ENCODE measurements around the gene FAM210B.

The FAM210B gene

GRCh38 chr20:56360133-56360907, 1.5 kb downstream of the FAM210B start:
- peak overlapping the region; percentile 92 for H3K4me3 ChIP-seq (ENCODE audit: low read depth, low read length)

DNA sequence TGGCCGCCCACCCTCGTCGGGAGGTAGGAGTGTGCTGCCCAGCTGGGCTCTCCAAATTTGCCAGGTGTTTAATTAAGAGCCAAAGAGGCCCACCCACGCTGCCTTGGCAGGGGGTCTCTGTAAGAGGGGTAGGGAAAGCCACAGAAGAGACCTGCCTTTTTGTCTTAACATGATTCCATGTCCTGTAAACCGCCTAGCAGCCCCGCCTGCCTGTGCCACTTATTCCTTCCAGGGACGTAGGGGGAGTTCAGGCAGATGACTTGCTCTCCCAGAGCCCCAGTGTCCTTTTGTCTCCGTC, 2.1 kb downstream of the FAM210B start:
- no peak overlapping the region for H3K4me3 ChIP-seq (ENCODE audit: low read depth, low read length)
- DNase-seq (ENCODE audit: low read depth) = no peak
- no peak for TF ChIP-seq CTCF (IDR thresholded peaks at IDR 0.05; ENCODE audit: control insufficient read depth, extremely low read depth, insufficient read depth)

More at GRCh38 chr20:56360133-56360907, 1.5 kb downstream of the FAM210B start:
- no peak for DNase-seq (ENCODE audit: low read depth)
- no peak; the same call in 1 of the 2 replicates for TF ChIP-seq CTCF (IDR thresholded peaks at IDR 0.05; ENCODE audit: control insufficient read depth, extremely low read depth, insufficient read depth)

DNA sequence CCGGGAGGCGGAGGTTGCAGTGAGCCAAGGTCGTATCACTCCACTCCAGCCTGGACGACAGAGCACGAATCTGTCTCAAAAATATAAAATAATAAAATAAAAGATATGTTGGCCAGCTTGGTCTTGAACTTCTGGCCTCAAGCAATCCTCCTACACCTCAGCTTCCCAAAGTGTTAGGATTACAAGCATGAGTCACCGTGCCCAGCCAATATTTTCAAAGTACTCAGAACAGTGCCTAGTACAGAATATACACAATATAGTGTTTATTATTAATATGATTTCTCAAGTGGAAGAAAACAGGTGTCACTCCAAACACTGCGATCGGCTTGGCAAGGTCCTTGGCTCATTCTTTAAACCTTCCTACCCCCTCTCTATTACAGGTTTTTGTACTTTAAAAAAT, 3.1 kb downstream of the FAM210B start:
- TF ChIP-seq CTCF (IDR thresholded peaks at IDR 0.05; ENCODE audit: control insufficient read depth, extremely low read depth, insufficient read depth) = no peak
- DNase-seq (ENCODE audit: low read depth) = no peak
- no peak overlapping the region for H3K4me3 ChIP-seq (ENCODE audit: low read depth, low read length)

- TF ChIP-seq CTCF (IDR thresholded peaks at IDR 0.05; ENCODE audit: control insufficient read depth, extremely low read depth, insufficient read depth) = no peak
- H3K4me3 ChIP-seq (ENCODE audit: low read depth, low read length) = no peak overlapping the region
- DNase-seq (ENCODE audit: low read depth) = no peak
These were observed 4.1 kb downstream of the FAM210B start for GRCh38 chr20:56362833-56363413.

- no peak for TF ChIP-seq CTCF (IDR thresholded peaks at IDR 0.05; ENCODE audit: control insufficient read depth, extremely low read depth, insufficient read depth)
- H3K4me3 ChIP-seq (ENCODE audit: low read depth, low read length) = no peak overlapping the region
- DNase-seq (ENCODE audit: low read depth) = no peak
These were observed 4.7 kb downstream of the FAM210B start for GRCh38 chr20:56363491-56363890.

- DNase-seq (ENCODE audit: low read depth) = no peak
- TF ChIP-seq CTCF (IDR thresholded peaks at IDR 0.05; ENCODE audit: control insufficient read depth, extremely low read depth, insufficient read depth) = no peak
- H3K4me3 ChIP-seq (ENCODE audit: low read depth, low read length) = no peak overlapping the region
These were observed 9.8 kb downstream of the FAM210B start for GRCh38 chr20:56368351-56369134.

Data from LNCaP clone FGC (cell line).